K562 (cell line): Measurements from ENCODE around the gene BCL2L1. TPM values are rescaled to one million over a fixed set of nuclear protein-coding genes. Genes with fewer than 3 reads are reported as not detected.

Experiments used
- DPF2 ChIP-seq: fragments of 450-650 bp; IDR thresholded peaks from 2 replicates; pipeline ENCODE4 v1.6.1; 2016
- MEIS2 ChIP-seq: fragments of 450-650 bp; IDR thresholded peaks from 2 replicates; pipeline ENCODE4 v1.6.1; 2014; ENCODE audit warnings: mild to moderate bottlenecking; ENCODE audit not compliant: partially characterized antibody
- NFIC ChIP-seq: fragments of 450-650 bp; IDR thresholded peaks from 2 replicates; pipeline ENCODE4 v1.6.1; 2017; ENCODE audit warnings: mild to moderate bottlenecking, inconsistent platforms
- ZBED1 ChIP-seq: IDR thresholded peaks from 2 replicates; pipeline ENCODE4 v1.6.1; 2014
- ZNF785 ChIP-seq: fragments of 250-450 bp; sonication (Bioruptor Pico); IDR thresholded peaks from 2 replicates; pipeline ENCODE4 v1.4.0; 2020; ENCODE audit warnings: mild to moderate bottlenecking
- polyA plus RNA-seq, 8 experiments: library from polyadenylated mRNA; depleted of rRNA in 4 of 8; stranded (reverse) in 5 of 8; unstranded in 3 of 8; fragments of >200 nt; fragmentation: Nextera tagmentation in 2 of 8; fragmentation: Illumina TruSeq in 1 of 8; extraction: Ambion mirVana in 2 of 8; extraction: Trizol in 1 of 8; gene quantifications; 2 replicates each; pipeline versions ENCODE4 v1.2.1 to v1.2.3, GENCODE V29; 2011 to 2014; ENCODE audit warnings: inconsistent platforms in 1 of 8, missing spikeins in 1 of 8
- total RNA-seq, 7 experiments: library from RNA; depleted of rRNA in 6 of 7; stranded (reverse); fragments of >200 nt in 6 of 7; fragmentation: Illumina TruSeq in 2 of 7; extraction: Trizol in 2 of 7; gene quantifications; 2 replicates each; pipeline versions ENCODE4 v1.2.1 to v1.2.3, GENCODE V29; 2011 to 2021; ENCODE audit warnings: low replicate concordance in 1 of 7
- TF ChIP-seq, protein P1 (sequence below): sonication (generic); formaldehyde crosslinking; IDR thresholded peaks from 2 replicates; pipeline ENCODE4 v1.8.0; 2022; ENCODE audit warnings: mild to moderate bottlenecking, missing genetic modification reagents
- TF ChIP-seq, protein P2 (sequence below): fragments of 450-650 bp; IDR thresholded peaks from 2 replicates; pipeline ENCODE4 v1.6.1; 2016; ENCODE audit warnings: mild to moderate bottlenecking, moderate library complexity
- TF ChIP-seq, protein P3 (sequence below): fragments of 250-450 bp; sonication (Bioruptor Pico); IDR thresholded peaks from 2 replicates; pipeline ENCODE4 v1.8.0; 2021; ENCODE audit warnings: mild to moderate bottlenecking, moderate library complexity
- TF ChIP-seq, protein P4 (sequence below): fragments of 450-650 bp; formaldehyde crosslinking; IDR thresholded peaks from 2 replicates; pipeline ENCODE4 v1.4.0; 2022; ENCODE audit warnings: mild to moderate bottlenecking, moderate library complexity

Gene BCL2L1
- total and polyA plus RNA-seq, 9 of the 15 experiments (the other 6 are each of a cell fraction or from before 2014, with no cell fraction given): 3.3 to 182 (median 120) TPM

DNA sequence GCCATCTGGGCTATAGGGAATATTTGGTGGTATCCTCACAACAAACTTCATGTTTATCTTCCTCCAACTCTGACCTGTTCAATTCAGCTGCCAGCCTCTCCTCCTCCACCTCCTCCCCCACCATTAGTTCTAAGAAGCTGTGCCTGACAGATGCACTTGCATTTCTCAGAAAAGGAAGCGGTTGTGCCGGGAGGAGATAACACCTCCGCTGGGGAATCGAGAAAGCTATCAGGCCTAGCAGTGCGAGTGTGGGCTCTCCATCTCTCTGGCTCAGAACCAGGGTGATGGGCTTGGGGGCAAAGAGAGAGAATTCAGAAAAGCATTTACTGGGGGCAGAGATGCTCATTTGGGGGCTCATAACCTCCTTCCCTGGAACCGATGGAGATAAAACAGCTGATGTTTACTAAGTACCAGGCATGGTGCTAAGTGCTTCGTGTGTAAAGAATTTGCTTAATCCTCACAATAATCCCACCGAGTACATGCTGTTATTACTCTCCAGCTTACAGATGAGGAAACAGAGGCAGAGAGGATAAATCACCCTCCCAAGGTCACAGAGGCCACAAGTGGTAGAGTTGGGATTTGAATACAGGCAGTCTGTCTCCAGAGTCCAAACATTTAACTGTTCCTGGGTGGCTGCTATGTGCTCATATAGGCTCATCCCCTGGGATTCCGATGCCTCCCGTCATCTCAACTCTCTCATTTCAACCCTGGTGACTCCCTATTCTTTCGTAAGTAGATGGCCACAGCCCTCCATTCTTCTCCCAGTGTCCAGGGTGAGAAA is 46.6 kb downstream of the BCL2L1 start (continued):
- TF ChIP-seq, protein P1, sequence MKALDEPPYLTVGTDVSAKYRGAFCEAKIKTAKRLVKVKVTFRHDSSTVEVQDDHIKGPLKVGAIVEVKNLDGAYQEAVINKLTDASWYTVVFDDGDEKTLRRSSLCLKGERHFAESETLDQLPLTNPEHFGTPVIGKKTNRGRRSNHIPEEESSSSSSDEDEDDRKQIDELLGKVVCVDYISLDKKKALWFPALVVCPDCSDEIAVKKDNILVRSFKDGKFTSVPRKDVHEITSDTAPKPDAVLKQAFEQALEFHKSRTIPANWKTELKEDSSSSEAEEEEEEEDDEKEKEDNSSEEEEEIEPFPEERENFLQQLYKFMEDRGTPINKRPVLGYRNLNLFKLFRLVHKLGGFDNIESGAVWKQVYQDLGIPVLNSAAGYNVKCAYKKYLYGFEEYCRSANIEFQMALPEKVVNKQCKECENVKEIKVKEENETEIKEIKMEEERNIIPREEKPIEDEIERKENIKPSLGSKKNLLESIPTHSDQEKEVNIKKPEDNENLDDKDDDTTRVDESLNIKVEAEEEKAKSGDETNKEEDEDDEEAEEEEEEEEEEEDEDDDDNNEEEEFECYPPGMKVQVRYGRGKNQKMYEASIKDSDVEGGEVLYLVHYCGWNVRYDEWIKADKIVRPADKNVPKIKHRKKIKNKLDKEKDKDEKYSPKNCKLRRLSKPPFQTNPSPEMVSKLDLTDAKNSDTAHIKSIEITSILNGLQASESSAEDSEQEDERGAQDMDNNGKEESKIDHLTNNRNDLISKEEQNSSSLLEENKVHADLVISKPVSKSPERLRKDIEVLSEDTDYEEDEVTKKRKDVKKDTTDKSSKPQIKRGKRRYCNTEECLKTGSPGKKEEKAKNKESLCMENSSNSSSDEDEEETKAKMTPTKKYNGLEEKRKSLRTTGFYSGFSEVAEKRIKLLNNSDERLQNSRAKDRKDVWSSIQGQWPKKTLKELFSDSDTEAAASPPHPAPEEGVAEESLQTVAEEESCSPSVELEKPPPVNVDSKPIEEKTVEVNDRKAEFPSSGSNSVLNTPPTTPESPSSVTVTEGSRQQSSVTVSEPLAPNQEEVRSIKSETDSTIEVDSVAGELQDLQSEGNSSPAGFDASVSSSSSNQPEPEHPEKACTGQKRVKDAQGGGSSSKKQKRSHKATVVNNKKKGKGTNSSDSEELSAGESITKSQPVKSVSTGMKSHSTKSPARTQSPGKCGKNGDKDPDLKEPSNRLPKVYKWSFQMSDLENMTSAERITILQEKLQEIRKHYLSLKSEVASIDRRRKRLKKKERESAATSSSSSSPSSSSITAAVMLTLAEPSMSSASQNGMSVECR (CRISPR knock-in tag): peak; percentile 86; the same call in 1 of the 2 replicates
- TF ChIP-seq ZBED1: peak; percentile 94
- peak; percentile 99 for TF ChIP-seq DPF2
- TF ChIP-seq, protein P2, sequence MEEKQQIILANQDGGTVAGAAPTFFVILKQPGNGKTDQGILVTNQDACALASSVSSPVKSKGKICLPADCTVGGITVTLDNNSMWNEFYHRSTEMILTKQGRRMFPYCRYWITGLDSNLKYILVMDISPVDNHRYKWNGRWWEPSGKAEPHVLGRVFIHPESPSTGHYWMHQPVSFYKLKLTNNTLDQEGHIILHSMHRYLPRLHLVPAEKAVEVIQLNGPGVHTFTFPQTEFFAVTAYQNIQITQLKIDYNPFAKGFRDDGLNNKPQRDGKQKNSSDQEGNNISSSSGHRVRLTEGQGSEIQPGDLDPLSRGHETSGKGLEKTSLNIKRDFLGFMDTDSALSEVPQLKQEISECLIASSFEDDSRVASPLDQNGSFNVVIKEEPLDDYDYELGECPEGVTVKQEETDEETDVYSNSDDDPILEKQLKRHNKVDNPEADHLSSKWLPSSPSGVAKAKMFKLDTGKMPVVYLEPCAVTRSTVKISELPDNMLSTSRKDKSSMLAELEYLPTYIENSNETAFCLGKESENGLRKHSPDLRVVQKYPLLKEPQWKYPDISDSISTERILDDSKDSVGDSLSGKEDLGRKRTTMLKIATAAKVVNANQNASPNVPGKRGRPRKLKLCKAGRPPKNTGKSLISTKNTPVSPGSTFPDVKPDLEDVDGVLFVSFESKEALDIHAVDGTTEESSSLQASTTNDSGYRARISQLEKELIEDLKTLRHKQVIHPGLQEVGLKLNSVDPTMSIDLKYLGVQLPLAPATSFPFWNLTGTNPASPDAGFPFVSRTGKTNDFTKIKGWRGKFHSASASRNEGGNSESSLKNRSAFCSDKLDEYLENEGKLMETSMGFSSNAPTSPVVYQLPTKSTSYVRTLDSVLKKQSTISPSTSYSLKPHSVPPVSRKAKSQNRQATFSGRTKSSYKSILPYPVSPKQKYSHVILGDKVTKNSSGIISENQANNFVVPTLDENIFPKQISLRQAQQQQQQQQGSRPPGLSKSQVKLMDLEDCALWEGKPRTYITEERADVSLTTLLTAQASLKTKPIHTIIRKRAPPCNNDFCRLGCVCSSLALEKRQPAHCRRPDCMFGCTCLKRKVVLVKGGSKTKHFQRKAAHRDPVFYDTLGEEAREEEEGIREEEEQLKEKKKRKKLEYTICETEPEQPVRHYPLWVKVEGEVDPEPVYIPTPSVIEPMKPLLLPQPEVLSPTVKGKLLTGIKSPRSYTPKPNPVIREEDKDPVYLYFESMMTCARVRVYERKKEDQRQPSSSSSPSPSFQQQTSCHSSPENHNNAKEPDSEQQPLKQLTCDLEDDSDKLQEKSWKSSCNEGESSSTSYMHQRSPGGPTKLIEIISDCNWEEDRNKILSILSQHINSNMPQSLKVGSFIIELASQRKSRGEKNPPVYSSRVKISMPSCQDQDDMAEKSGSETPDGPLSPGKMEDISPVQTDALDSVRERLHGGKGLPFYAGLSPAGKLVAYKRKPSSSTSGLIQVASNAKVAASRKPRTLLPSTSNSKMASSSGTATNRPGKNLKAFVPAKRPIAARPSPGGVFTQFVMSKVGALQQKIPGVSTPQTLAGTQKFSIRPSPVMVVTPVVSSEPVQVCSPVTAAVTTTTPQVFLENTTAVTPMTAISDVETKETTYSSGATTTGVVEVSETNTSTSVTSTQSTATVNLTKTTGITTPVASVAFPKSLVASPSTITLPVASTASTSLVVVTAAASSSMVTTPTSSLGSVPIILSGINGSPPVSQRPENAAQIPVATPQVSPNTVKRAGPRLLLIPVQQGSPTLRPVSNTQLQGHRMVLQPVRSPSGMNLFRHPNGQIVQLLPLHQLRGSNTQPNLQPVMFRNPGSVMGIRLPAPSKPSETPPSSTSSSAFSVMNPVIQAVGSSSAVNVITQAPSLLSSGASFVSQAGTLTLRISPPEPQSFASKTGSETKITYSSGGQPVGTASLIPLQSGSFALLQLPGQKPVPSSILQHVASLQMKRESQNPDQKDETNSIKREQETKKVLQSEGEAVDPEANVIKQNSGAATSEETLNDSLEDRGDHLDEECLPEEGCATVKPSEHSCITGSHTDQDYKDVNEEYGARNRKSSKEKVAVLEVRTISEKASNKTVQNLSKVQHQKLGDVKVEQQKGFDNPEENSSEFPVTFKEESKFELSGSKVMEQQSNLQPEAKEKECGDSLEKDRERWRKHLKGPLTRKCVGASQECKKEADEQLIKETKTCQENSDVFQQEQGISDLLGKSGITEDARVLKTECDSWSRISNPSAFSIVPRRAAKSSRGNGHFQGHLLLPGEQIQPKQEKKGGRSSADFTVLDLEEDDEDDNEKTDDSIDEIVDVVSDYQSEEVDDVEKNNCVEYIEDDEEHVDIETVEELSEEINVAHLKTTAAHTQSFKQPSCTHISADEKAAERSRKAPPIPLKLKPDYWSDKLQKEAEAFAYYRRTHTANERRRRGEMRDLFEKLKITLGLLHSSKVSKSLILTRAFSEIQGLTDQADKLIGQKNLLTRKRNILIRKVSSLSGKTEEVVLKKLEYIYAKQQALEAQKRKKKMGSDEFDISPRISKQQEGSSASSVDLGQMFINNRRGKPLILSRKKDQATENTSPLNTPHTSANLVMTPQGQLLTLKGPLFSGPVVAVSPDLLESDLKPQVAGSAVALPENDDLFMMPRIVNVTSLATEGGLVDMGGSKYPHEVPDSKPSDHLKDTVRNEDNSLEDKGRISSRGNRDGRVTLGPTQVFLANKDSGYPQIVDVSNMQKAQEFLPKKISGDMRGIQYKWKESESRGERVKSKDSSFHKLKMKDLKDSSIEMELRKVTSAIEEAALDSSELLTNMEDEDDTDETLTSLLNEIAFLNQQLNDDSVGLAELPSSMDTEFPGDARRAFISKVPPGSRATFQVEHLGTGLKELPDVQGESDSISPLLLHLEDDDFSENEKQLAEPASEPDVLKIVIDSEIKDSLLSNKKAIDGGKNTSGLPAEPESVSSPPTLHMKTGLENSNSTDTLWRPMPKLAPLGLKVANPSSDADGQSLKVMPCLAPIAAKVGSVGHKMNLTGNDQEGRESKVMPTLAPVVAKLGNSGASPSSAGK: no peak; the same call in 1 of the 2 replicates
- TF ChIP-seq, protein P3, sequence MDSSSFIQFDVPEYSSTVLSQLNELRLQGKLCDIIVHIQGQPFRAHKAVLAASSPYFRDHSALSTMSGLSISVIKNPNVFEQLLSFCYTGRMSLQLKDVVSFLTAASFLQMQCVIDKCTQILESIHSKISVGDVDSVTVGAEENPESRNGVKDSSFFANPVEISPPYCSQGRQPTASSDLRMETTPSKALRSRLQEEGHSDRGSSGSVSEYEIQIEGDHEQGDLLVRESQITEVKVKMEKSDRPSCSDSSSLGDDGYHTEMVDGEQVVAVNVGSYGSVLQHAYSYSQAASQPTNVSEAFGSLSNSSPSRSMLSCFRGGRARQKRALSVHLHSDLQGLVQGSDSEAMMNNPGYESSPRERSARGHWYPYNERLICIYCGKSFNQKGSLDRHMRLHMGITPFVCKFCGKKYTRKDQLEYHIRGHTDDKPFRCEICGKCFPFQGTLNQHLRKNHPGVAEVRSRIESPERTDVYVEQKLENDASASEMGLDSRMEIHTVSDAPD: peak; percentile 61; the same call in 1 of the 2 replicates
- no peak for TF ChIP-seq ZNF785 (CRISPR knock-in tag)
- peak; percentile 94 for TF ChIP-seq MEIS2
- peak; percentile 97 for TF ChIP-seq NFIC
- TF ChIP-seq, protein P4, sequence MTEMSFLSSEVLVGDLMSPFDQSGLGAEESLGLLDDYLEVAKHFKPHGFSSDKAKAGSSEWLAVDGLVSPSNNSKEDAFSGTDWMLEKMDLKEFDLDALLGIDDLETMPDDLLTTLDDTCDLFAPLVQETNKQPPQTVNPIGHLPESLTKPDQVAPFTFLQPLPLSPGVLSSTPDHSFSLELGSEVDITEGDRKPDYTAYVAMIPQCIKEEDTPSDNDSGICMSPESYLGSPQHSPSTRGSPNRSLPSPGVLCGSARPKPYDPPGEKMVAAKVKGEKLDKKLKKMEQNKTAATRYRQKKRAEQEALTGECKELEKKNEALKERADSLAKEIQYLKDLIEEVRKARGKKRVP: no peak
